KMS-11 (cell line): Measurements from ENCODE around the gene RNF151.

Experiments
- H2AFZ ChIP-seq: fragments of 200-600 bp; sonication (generic); 2 replicates; pipeline ENCODE4 v1.6.1; 2016; ENCODE audit warnings: antibody characterized with exemption, mixed run types, low read depth
- H3K27ac ChIP-seq: fragments of 200-600 bp; sonication (generic); 2 replicates; pipeline ENCODE4 v1.6.1; 2016; ENCODE audit warnings: mild to moderate bottlenecking, mixed run types
- H3K27me3 ChIP-seq: fragments of 200-600 bp; sonication (generic); 2 replicates; pipeline ENCODE4 v1.6.1; 2017; ENCODE audit warnings: mild to moderate bottlenecking, low read depth, mixed run types, moderate library complexity; ENCODE audit not compliant: insufficient read depth
- H3K36me3 ChIP-seq: fragments of 200-600 bp; sonication (generic); 2 replicates; pipeline ENCODE4 v1.6.1; 2017; ENCODE audit warnings: mild to moderate bottlenecking, mixed run types; ENCODE audit not compliant: insufficient read depth
- H3K4me1 ChIP-seq: fragments of 200-600 bp; sonication (generic); 2 replicates; pipeline ENCODE4 v1.6.1; 2016; ENCODE audit warnings: mild to moderate bottlenecking, low read depth, mixed run types; ENCODE audit not compliant: poor library complexity, severe bottlenecking
- H3K4me2 ChIP-seq: fragments of 200-600 bp; sonication (generic); 2 replicates; pipeline ENCODE4 v1.7.0; 2016; ENCODE audit warnings: mild to moderate bottlenecking, mixed run types
- H3K4me3 ChIP-seq: fragments of 200-600 bp; sonication (generic); IDR thresholded peaks from 2 replicates; pipeline ENCODE4 v1.6.1; 2017; ENCODE audit warnings: low read depth, low read length, mixed read lengths; ENCODE audit not compliant: insufficient read depth
- H3K79me2 ChIP-seq: fragments of 200-600 bp; sonication (generic); 2 replicates; pipeline ENCODE4 v1.6.1; 2016; ENCODE audit warnings: low read depth, mixed run types; ENCODE audit not compliant: insufficient read depth
- H3K9ac ChIP-seq: fragments of 200-600 bp; sonication (generic); 2 replicates; pipeline ENCODE4 v1.6.1; 2016; ENCODE audit warnings: mild to moderate bottlenecking, mixed run types
- H4K20me1 ChIP-seq: fragments of 200-600 bp; sonication (generic); 2 replicates; pipeline ENCODE4 v1.6.1; 2016; ENCODE audit warnings: mild to moderate bottlenecking, mixed run types; ENCODE audit not compliant: insufficient read depth
- CTCF ChIP-seq: fragments of 200-600 bp; sonication (generic); conservative IDR thresholded peaks from 2 replicates; pipeline ENCODE4 v1.6.1; 2017; ENCODE audit warnings: low read depth, mild to moderate bottlenecking, antibody characterized with exemption, low read length, moderate library complexity, mixed read lengths

RNF151 gene

GRCh38 chr16:1983544-1984346 is 17.1 kb downstream of the RNF151 start, which contains the start of gene GFER:
Gene GFER (plus strand): TSS chr16:1984193. CDS start chr16:1984219, 26 bp downstream.
- Histone ChIP-seq H3K36me3 (no peaks in the 10 kb centered on the region), H3K4me2 (peak within 1 kb of the TSS; percentile 85), H3K79me2 (no peaks in the 10 kb centered on the region), H3K4me3 (no peak within 1 kb of the TSS), H2AFZ (peak within 1 kb of the TSS; percentile 55), H3K4me1 (peaks cover 37% of the 10 kb centered on the region), H4K20me1 (no peaks in the 10 kb centered on the region), H3K27ac (no peak within 1 kb of the TSS), H3K27me3 (peaks cover 5% of the 10 kb centered on the region; the same call in 1 of the 2 replicates), H3K9ac (peak within 1 kb of the TSS; percentile 71)
- TF ChIP-seq CTCF: 0 out of 2 replicates have a peak, but pooled peaks have one; percentile 31

DNA sequence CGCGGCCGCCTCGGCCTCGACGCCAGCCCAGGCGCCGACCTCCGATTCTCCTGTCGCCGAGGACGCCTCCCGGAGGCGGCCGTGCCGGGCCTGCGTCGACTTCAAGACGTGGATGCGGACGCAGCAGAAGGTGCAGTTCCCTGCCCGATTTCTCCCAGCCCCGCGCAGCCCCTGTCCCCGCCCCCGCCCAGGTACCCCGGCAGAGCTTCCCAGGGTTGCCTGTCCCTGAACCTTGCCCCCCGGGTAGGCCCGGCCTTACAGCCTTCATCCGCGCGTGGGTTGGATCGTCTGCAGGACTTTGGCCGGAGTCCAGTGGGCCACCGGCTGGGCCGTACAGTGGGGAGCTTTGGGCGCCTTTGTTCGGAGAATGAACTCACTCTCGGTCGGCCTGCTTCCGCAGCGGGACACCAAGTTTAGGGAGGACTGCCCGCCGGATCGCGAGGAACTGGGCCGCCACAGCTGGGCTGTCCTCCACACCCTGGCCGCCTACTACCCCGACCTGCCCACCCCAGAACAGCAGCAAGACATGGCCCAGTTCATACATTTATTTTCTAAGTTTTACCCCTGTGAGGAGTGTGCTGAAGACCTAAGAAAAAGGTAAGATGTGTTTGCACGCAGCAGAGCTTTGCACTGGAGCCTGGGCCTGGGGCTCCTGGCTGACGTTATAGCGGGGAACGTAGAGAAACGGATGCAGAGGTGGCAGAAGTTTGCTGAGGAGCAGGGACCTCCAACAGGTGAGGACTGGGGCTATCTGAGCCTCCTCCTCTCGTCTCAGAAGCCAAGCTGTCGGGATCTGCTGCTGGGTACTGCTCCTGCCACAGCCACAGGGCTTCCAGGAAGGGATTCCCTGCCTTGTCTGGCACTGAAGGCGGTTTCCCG is 17.9 kb downstream of the RNF151 start:
- Histone ChIP-seq H4K20me1 (no peaks in the 10 kb centered on the region), H3K27me3 (peaks cover 5% of the 10 kb centered on the region; the same call in 1 of the 2 replicates), H3K36me3 (no peaks in the 10 kb centered on the region), H3K4me2 (peak overlapping the region; percentile 85), H3K9ac (peak overlapping the region; percentile 71), H3K27ac (no peak overlapping the region), H3K4me3 (no peak overlapping the region), H3K79me2 (no peaks in the 10 kb centered on the region), H3K4me1 (peaks cover 37% of the 10 kb centered on the region), H2AFZ (peak overlapping the region; percentile 55)
- TF ChIP-seq CTCF: no peak

- no peak overlapping the region for H3K27ac ChIP-seq
- H3K9ac ChIP-seq: no peak overlapping the region
- H3K27me3 ChIP-seq: peaks cover 5% of the 10 kb centered on the region
- H2AFZ ChIP-seq: no peak overlapping the region
- no peaks in the 10 kb centered on the region for H3K36me3 ChIP-seq
- H4K20me1 ChIP-seq: no peaks in the 10 kb centered on the region
- TF ChIP-seq CTCF: no peak
- H3K4me3 ChIP-seq: no peak overlapping the region
- H3K4me2 ChIP-seq: peak overlapping the region; percentile 85
- no peaks in the 10 kb centered on the region for H3K79me2 ChIP-seq
- peaks cover 37% of the 10 kb centered on the region for H3K4me1 ChIP-seq
Measured at GRCh38 chr16:1985466-1986150, 19.0 kb downstream of the RNF151 start.

DNA sequence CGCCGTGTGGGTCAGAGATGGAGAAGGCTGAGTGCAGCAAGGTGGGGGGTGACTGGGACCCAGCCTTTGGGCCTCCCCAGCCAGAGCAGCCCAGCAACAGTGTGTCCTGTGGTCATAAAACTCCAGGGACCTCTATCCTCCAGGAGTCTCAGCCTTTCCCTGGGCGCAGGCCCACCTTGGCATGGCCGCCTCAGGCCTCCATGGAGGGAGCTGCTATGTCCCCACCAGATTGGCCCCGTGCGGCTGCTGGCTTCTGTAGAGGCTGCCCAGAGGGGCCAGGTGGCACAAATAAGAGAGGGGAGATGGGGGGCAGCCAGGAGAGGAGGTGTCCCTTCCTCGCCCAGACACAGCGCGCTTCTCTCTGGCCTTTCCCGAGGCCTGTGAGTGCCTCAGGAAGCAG is 20.5 kb downstream of the RNF151 start:
- no peak for TF ChIP-seq CTCF
- Histone ChIP-seq H3K4me1 (peaks cover 31% of the 10 kb centered on the region), H3K4me2 (no peak overlapping the region), H3K36me3 (no peaks in the 10 kb centered on the region), H3K27ac (no peak overlapping the region), H4K20me1 (no peaks in the 10 kb centered on the region), H3K4me3 (no peak overlapping the region), H2AFZ (no peak overlapping the region), H3K79me2 (no peaks in the 10 kb centered on the region), H3K27me3 (peaks cover 10% of the 10 kb centered on the region), H3K9ac (no peak overlapping the region)
